SK-N-SH treated with all-trans-retinoic acid at 6 μM for 48 hours (cell line): ENCODE data around the gene PTGES.

ENCODE experiments used
- CSDC2 ChIP-seq: fragments of 250-450 bp; sonication (Bioruptor Pico); IDR thresholded peaks from 2 replicates; pipeline ENCODE4 v1.5.0; 2020; ENCODE audit warnings: mild to moderate bottlenecking, moderate library complexity
- ESRRG ChIP-seq: fragments of 250-450 bp; sonication (Bioruptor Pico); IDR thresholded peaks from 2 replicates; pipeline ENCODE4 v1.6.1; 2021; ENCODE audit warnings: mild to moderate bottlenecking
- ISL1 ChIP-seq: fragments of 250-450 bp; sonication (Bioruptor Pico); IDR thresholded peaks from 2 replicates; pipeline ENCODE4 v2.1.2; 2022; ENCODE audit warnings: mild to moderate bottlenecking, moderate library complexity
- PPARA ChIP-seq: fragments of 250-450 bp; sonication (Bioruptor Pico); IDR thresholded peaks from 2 replicates; pipeline ENCODE4 v1.5.0; 2020; ENCODE audit warnings: mild to moderate bottlenecking, borderline replicate concordance
- SNAI2 ChIP-seq: fragments of 250-450 bp; sonication (Bioruptor Pico); IDR thresholded peaks from 2 replicates; pipeline ENCODE4 v1.5.0; 2020; ENCODE audit warnings: mild to moderate bottlenecking, moderate library complexity
- TOX ChIP-seq: fragments of 250-450 bp; sonication (Bioruptor Pico); IDR thresholded peaks from 2 replicates; pipeline ENCODE4 v1.8.0; 2021; ENCODE audit warnings: mild to moderate bottlenecking, moderate library complexity, borderline replicate concordance
- ZFP30 ChIP-seq: fragments of 450-650 bp; formaldehyde crosslinking; IDR thresholded peaks from 2 replicates; pipeline ENCODE4 v1.5.0; 2022; ENCODE audit warnings: mild to moderate bottlenecking, moderate library complexity
- ZNF565 ChIP-seq: fragments of 450-650 bp; formaldehyde crosslinking; conservative IDR thresholded peaks from 2 replicates; pipeline ENCODE4 v1.5.0; 2020; ENCODE audit warnings: low read depth, mild to moderate bottlenecking, moderate library complexity
- ZNF8 ChIP-seq: fragments of 450-650 bp; formaldehyde crosslinking; IDR thresholded peaks from 2 replicates; pipeline ENCODE4 v1.5.0; 2020; ENCODE audit warnings: mild to moderate bottlenecking, moderate library complexity
- TF ChIP-seq, protein P1 (sequence below): fragments of 250-450 bp; sonication (Bioruptor Pico); IDR thresholded peaks from 2 replicates; pipeline ENCODE4 v1.8.0; 2020; ENCODE audit warnings: mild to moderate bottlenecking, moderate library complexity, borderline replicate concordance
- TF ChIP-seq, protein P2 (sequence below): fragments of 250-450 bp; sonication (Bioruptor Pico); IDR thresholded peaks from 2 replicates; pipeline ENCODE4 v1.5.0; 2020; ENCODE audit warnings: mild to moderate bottlenecking, moderate library complexity

DNA sequence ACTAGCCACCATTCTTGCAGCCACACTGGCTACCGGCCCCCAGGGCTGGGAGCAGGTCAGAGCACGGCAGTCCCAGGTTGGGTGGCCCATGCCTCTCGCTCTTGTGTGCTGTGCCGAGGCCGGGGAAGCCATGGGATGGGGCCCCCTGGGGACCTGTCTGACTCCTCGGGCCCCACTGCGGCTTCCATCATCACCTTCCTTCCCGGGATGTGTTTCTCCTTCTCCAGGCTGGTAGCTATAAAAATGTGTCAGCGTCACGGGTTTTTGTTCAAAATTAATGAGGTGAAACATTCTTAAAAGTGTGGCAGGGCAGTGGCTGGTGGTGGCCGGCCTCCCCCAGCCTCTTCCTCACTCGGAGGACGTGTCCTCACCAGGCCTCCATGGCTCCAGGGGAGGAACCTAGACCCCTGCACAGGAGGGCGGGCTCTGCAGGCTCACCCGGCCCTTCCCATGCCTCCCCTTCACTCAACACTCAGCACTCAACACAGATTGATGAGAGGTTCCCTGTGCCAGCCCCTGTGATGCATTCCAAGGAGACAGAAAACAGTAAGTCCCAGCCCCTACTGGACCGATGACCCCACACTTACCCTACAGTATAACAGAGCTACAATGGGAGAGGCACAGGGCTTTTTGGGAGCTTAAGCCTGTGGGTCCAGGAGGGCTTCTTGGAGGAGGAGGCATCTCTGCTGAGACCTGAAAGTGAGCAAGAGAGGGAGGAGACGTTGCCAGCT, 43.2 kb downstream of the PTGES start:
- no peak for TF ChIP-seq SNAI2 (CRISPR knock-in tag)
- TF ChIP-seq ZFP30 (CRISPR knock-in tag): no peak
- TF ChIP-seq ESRRG (CRISPR knock-in tag): no peak
- no peak for TF ChIP-seq CSDC2 (CRISPR knock-in tag)
- no peak for TF ChIP-seq ISL1 (CRISPR knock-in tag)
- TF ChIP-seq ZNF565: no peak
- no peak for TF ChIP-seq ZNF8 (CRISPR knock-in tag)
- TF ChIP-seq TOX: no peak
- TF ChIP-seq, protein P1, sequence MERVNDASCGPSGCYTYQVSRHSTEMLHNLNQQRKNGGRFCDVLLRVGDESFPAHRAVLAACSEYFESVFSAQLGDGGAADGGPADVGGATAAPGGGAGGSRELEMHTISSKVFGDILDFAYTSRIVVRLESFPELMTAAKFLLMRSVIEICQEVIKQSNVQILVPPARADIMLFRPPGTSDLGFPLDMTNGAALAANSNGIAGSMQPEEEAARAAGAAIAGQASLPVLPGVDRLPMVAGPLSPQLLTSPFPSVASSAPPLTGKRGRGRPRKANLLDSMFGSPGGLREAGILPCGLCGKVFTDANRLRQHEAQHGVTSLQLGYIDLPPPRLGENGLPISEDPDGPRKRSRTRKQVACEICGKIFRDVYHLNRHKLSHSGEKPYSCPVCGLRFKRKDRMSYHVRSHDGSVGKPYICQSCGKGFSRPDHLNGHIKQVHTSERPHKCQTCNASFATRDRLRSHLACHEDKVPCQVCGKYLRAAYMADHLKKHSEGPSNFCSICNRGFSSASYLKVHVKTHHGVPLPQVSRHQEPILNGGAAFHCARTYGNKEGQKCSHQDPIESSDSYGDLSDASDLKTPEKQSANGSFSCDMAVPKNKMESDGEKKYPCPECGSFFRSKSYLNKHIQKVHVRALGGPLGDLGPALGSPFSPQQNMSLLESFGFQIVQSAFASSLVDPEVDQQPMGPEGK (CRISPR knock-in tag): no peak
- no peak for TF ChIP-seq PPARA
- TF ChIP-seq, protein P2, sequence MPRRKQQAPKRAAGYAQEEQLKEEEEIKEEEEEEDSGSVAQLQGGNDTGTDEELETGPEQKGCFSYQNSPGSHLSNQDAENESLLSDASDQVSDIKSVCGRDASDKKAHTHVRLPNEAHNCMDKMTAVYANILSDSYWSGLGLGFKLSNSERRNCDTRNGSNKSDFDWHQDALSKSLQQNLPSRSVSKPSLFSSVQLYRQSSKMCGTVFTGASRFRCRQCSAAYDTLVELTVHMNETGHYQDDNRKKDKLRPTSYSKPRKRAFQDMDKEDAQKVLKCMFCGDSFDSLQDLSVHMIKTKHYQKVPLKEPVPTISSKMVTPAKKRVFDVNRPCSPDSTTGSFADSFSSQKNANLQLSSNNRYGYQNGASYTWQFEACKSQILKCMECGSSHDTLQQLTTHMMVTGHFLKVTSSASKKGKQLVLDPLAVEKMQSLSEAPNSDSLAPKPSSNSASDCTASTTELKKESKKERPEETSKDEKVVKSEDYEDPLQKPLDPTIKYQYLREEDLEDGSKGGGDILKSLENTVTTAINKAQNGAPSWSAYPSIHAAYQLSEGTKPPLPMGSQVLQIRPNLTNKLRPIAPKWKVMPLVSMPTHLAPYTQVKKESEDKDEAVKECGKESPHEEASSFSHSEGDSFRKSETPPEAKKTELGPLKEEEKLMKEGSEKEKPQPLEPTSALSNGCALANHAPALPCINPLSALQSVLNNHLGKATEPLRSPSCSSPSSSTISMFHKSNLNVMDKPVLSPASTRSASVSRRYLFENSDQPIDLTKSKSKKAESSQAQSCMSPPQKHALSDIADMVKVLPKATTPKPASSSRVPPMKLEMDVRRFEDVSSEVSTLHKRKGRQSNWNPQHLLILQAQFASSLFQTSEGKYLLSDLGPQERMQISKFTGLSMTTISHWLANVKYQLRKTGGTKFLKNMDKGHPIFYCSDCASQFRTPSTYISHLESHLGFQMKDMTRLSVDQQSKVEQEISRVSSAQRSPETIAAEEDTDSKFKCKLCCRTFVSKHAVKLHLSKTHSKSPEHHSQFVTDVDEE (CRISPR knock-in tag): no peak
